Measurements from ENCODE around the gene ARVCF. TPM values are rescaled to one million over a fixed set of nuclear protein-coding genes. Genes with fewer than 3 reads are reported as not detected.
"Not testable (repeated sequence)": the region's sequence is repeated elsewhere in the genome, so short reads cannot be mapped to it uniquely, and the experiment has no call there.

Gene ARVCF
- polyA plus RNA-seq, 4 donors: 2.2 to 17.9 (median 7.3) TPM

DNA sequence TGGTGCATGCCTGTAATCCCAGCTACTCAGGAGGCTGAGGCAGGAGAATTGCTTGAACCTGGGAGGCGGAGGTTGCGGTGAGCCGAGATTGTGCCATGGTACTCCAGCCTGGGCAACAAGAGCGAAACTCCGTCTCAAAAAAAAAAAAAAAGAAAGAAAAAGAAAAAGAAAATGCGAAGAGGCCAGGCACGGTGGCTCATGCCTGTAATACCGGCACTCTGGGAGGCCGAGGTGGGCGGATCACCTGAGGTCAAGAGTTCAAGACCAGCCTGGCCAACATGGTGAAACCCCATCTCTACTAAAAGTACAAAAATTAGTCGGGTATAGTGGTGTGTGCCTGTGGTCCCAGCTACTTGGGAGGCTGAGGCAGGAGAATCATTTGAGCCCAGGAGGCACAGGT is 90.6 kb downstream of the ARVCF start:
- H3K27ac ChIP-seq (ENCODE audit: low read depth in 1 of 3, low read length in 2 of 3); H3K9me3 ChIP-seq (ENCODE audit: control insufficient read depth in 2 of 2, insufficient read depth in 1 of 2, low read depth in 1 of 2, low read length in 1 of 2); DNase-seq; FAIRE-seq; H3K4me1 ChIP-seq (ENCODE audit: control insufficient read depth in 3 of 3, insufficient read depth in 2 of 3, low read depth in 1 of 3, low read length in 2 of 3); H3K4me3 ChIP-seq (ENCODE audit: low read depth in 1 of 3, low read length in 3 of 3); H3K27me3 ChIP-seq (ENCODE audit: control insufficient read depth in 3 of 3, insufficient read depth in 3 of 3, low read length in 3 of 3): not testable (repeated sequence)
- peaks cover 0 to 23% (median 0%) of the 10 kb centered on the region in 3 donors for H3K36me3 ChIP-seq (ENCODE audit: control insufficient read depth in 3 of 3, insufficient read depth in 2 of 3, low read depth in 1 of 3, low read length in 3 of 3)
- 91 to 99% (median 92%) methylated on average over 8 to 11 of the region's 11 CpGs for WGBS, 3 donors

GRCh38 chr22:19923914-19924513 is 92.6 kb downstream of the ARVCF start:
- FAIRE-seq (no peak), DNase-seq (no peak)
- H3K4me1 ChIP-seq (ENCODE audit: control insufficient read depth in 3 of 3, insufficient read depth in 2 of 3, low read depth in 1 of 3, low read length in 2 of 3): no peaks in the 10 kb centered on the region
- H3K36me3 ChIP-seq (ENCODE audit: control insufficient read depth in 3 of 3, insufficient read depth in 2 of 3, low read depth in 1 of 3, low read length in 3 of 3): peaks cover 0 to 21% (median 0%) of the 10 kb centered on the region in 3 donors
- H3K4me3 ChIP-seq (ENCODE audit: low read depth in 1 of 3, low read length in 3 of 3): no peak overlapping the region
- 87 to 96% (median 93%) methylated on average over 12 of the region's 12 CpGs for WGBS, 3 donors
- H3K27me3 ChIP-seq (ENCODE audit: control insufficient read depth in 3 of 3, insufficient read depth in 3 of 3, low read length in 3 of 3): no peaks in the 10 kb centered on the region
- no peaks in the 10 kb centered on the region for H3K9me3 ChIP-seq (ENCODE audit: control insufficient read depth in 2 of 2, insufficient read depth in 1 of 2, low read depth in 1 of 2, low read length in 1 of 2)
- H3K27ac ChIP-seq (ENCODE audit: low read depth in 1 of 3, low read length in 2 of 3): no peak overlapping the region

DNA sequence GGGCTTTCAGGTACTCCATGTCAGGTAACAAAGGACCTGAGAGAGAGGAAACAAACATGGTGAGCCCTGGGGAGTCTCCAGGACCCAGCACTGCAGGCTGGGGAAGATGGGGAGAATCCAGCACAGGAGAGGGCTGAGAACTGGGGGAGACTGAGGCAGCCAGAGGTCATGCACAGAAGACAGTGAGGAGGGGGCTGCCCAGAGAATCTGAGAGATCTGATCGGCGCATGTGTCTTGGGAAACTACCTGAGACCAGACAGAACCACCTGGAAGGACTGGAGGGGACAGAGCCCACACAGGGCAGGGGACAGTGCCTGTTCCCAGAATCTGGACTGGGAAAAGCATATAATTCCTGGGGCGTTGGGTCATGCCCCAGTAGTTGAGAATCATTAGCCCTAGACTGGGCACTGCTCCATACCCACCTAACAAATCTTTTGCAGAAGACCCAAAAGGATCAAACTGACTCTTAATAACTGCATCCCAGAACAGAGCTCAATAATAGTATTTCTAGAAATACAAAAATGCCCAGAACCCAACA is 95.0 kb downstream of the ARVCF start:
- Histone ChIP-seq H3K4me1 (ENCODE audit: control insufficient read depth in 3 of 3, insufficient read depth in 2 of 3, low read depth in 1 of 3, low read length in 2 of 3) (no peaks in the 10 kb centered on the region), H3K4me3 (ENCODE audit: low read depth in 1 of 3, low read length in 3 of 3) (no peak overlapping the region), H3K9me3 (ENCODE audit: control insufficient read depth in 2 of 2, insufficient read depth in 1 of 2, low read depth in 1 of 2, low read length in 1 of 2) (no peaks in the 10 kb centered on the region), H3K36me3 (ENCODE audit: control insufficient read depth in 3 of 3, insufficient read depth in 2 of 3, low read depth in 1 of 3, low read length in 3 of 3) (peaks cover 0 to 43% (median 4%) of the 10 kb centered on the region in 3 donors), H3K27ac (ENCODE audit: low read depth in 1 of 3, low read length in 2 of 3) (no peak overlapping the region), H3K27me3 (ENCODE audit: control insufficient read depth in 3 of 3, insufficient read depth in 3 of 3, low read length in 3 of 3) (no peaks in the 10 kb centered on the region)
- 64 to 89% (median 76%) methylated on average over 3 of the region's 3 CpGs for WGBS, 3 donors
- DNase-seq (no peak), FAIRE-seq (no peak)

Other genes with a start within 250 kb of the ARVCF start
- gene GNB1L, start 161.9 kb downstream of the ARVCF start, polyA plus RNA-seq: 10 to 100 TPM in 2 of 4 donors, 1 to 10 TPM in 2; 4.0 to 18.9 (median 9.8) TPM
- 10 to 100 TPM in 3 of 4 donors, 1 to 10 TPM in 1; 9.7 to 30.6 (median 22.3) TPM for gene RTL10, start 161.9 kb downstream of the ARVCF start, polyA plus RNA-seq
- 100 to 1,000 TPM in 3 of 4 donors, 10 to 100 TPM in 1; 57.8 to 236 (median 135) TPM for gene COMT, start 75.1 kb downstream of the ARVCF start, polyA plus RNA-seq
- gene TXNRD2, start 75.0 kb downstream of the ARVCF start, polyA plus RNA-seq: 10 to 100 TPM; 16.8 to 43.8 (median 29.5) TPM
- 10 to 100 TPM; 16.5 to 23.3 (median 20.9) TPM for gene TANGO2, start 4.3 kb upstream of the ARVCF start, polyA plus RNA-seq
- 10 to 100 TPM; 17.0 to 31.0 (median 17.7) TPM for gene DGCR8, start 63.4 kb upstream of the ARVCF start, polyA plus RNA-seq
- gene RANBP1, start 99.3 kb upstream of the ARVCF start, polyA plus RNA-seq: 100 to 1,000 TPM in 2 of 4 donors, 10 to 100 TPM in 2; 61.5 to 184 (median 103) TPM
- gene TRMT2A, start 100.4 kb upstream of the ARVCF start, polyA plus RNA-seq: 10 to 100 TPM; 30.5 to 49.3 (median 37.2) TPM
- 10 to 100 TPM in 3 of 4 donors, 1 to 10 TPM in 1; 3.8 to 33.5 (median 14.3) TPM for gene ZDHHC8, start 115.0 kb upstream of the ARVCF start, polyA plus RNA-seq
- gene CCDC188, start 134.2 kb upstream of the ARVCF start, polyA plus RNA-seq: 1 to 10 TPM in 2 of 4 donors, not detected in 2; 1.2 to 1.6 TPM